A673 (cell line): ENCODE data around the gene NBPF1.

Experiments used
- EZH2 ChIP-seq: fragments of 200-600 bp; sonication (generic); IDR thresholded peaks from 2 replicates; pipeline ENCODE4 v1.6.1; 2017; ENCODE audit warnings: borderline replicate concordance, low read depth, mild to moderate bottlenecking, mixed read lengths, antibody characterized with exemption, low read length; ENCODE audit not compliant: poor library complexity, severe bottlenecking
- TF ChIP-seq, protein P1 (sequence below): fragments of 300-800, 200-600 bp; sonication (generic); conservative IDR thresholded peaks from 2 replicates; pipeline ENCODE4 v1.5.1; 2017; ENCODE audit warnings: low read depth, mild to moderate bottlenecking, antibody characterized with exemption, low read length, moderate library complexity, mixed read lengths

DNA sequence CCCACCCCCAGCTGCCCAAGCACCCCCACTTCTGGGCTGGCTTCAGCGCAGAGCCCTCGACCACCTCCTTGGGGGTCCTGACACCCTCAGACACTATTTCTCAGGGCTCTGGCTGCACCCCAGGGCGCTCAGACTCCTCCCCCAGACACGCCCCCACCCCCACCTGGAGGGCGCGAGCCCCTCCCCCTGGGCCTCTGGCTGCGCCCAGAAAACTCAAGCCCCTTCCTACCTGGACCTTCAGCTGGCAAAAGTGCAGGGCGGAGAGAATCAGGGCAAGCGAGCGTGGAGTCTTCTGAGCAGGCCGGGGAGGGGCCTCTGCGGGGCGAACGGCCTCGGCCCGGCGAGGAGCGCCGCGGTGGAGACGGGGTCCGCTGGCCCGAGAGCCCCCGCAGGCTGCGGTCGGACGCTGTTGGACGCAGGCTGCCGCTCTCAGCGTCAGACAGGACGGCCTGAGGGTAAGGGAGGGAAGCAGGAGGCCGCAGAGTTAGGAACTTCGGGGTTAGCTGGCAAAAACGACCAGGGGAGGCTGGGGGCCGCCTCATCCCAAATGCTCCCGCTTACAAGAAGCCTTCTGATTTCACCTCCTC lies 17.4 kb upstream of the NBPF1 start:
- TF ChIP-seq, protein P1, sequence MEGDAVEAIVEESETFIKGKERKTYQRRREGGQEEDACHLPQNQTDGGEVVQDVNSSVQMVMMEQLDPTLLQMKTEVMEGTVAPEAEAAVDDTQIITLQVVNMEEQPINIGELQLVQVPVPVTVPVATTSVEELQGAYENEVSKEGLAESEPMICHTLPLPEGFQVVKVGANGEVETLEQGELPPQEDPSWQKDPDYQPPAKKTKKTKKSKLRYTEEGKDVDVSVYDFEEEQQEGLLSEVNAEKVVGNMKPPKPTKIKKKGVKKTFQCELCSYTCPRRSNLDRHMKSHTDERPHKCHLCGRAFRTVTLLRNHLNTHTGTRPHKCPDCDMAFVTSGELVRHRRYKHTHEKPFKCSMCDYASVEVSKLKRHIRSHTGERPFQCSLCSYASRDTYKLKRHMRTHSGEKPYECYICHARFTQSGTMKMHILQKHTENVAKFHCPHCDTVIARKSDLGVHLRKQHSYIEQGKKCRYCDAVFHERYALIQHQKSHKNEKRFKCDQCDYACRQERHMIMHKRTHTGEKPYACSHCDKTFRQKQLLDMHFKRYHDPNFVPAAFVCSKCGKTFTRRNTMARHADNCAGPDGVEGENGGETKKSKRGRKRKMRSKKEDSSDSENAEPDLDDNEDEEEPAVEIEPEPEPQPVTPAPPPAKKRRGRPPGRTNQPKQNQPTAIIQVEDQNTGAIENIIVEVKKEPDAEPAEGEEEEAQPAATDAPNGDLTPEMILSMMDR = no peak
- TF ChIP-seq EZH2 = no peak
